CD14-positive monocyte (primary cell): ENCODE measurements around the gene DMAC2. TPM values are rescaled to one million over a fixed set of nuclear protein-coding genes. Genes with fewer than 3 reads are reported as not detected.
"Not testable (repeated sequence)": the region's sequence is repeated elsewhere in the genome, so short reads cannot be mapped to it uniquely, and the experiment has no call there.

ENCODE experiments used
- DNase-seq, 3 donors: peaks; one replicate each; pipeline ENCODE4 v3.0.0-alpha.2; 2011 to 2022
- H2AFZ ChIP-seq: 2 replicates; pipeline ENCODE4 v1.6.0; 2012; ENCODE audit warnings: mild to moderate bottlenecking, low read depth, low read length, inconsistent platforms; ENCODE audit not compliant: insufficient read depth, poor library complexity, severe bottlenecking
- H3K27ac ChIP-seq, 2 donors: 1 replicate in 1 of 2; 2 replicates in 1 of 2; pipeline ENCODE4 v1.5.1; 2012 to 2013; ENCODE audit warnings: low read length in 2 of 2, control low read depth in 1 of 2, inconsistent platforms in 1 of 2, low read depth in 1 of 2, mild to moderate bottlenecking in 1 of 2
- H3K27me3 ChIP-seq, 2 donors: one replicate each; pipeline versions ENCODE4 v1.6.0 to v1.6.1; 2011 to 2013; ENCODE audit warnings: low read length in 2 of 2; ENCODE audit not compliant: control insufficient read depth in 2 of 2, insufficient read depth in 2 of 2
- H3K36me3 ChIP-seq, 2 donors: replicated peaks in 1 of 2; 1 replicate in 1 of 2; 2 replicates in 1 of 2; pipeline versions ENCODE4 v1.5.1 to v1.6.1; 2012 to 2013; ENCODE audit warnings: low read length in 2 of 2, control low read depth in 1 of 2, inconsistent platforms in 1 of 2, mild to moderate bottlenecking in 1 of 2; ENCODE audit not compliant: insufficient read depth in 2 of 2, control insufficient read depth in 1 of 2
- H3K4me1 ChIP-seq, 2 donors: 1 replicate in 1 of 2; 2 replicates in 1 of 2; pipeline versions ENCODE4 v1.5.1 to v1.6.1; 2012 to 2013; ENCODE audit warnings: low read length in 2 of 2, control low read depth in 1 of 2, inconsistent platforms in 1 of 2, mild to moderate bottlenecking in 1 of 2, moderate library complexity in 1 of 2; ENCODE audit not compliant: insufficient read depth in 2 of 2, control insufficient read depth in 1 of 2
- H3K4me2 ChIP-seq: replicated peaks from 2 replicates; pipeline ENCODE3; 2012; ENCODE audit warnings: low read length, moderate library complexity, mild to moderate bottlenecking; ENCODE audit not compliant: poor library complexity, severe bottlenecking; ENCODE audit errors: extremely low read depth
- H3K4me3 ChIP-seq, 3 experiments: fragments of 200-600 bp in 1 of 3; sonication (generic) in 1 of 3; replicated peaks in 1 of 3; 1 replicate in 2 of 3; 2 replicates in 1 of 3; pipeline ENCODE4 v1.5.1; 2011 to 2013; ENCODE audit warnings: low read length in 3 of 3, mild to moderate bottlenecking in 3 of 3, control low read depth in 2 of 3, low read depth in 2 of 3, inconsistent platforms in 1 of 3, moderate library complexity in 1 of 3
- H3K79me2 ChIP-seq: 2 replicates; pipeline ENCODE4 v1.6.0; 2012; ENCODE audit warnings: mild to moderate bottlenecking, control low read depth, inconsistent platforms, low read length, moderate library complexity; ENCODE audit not compliant: insufficient read depth
- H3K9ac ChIP-seq: 2 replicates; pipeline ENCODE4 v1.6.0; 2017; ENCODE audit warnings: low read length, mild to moderate bottlenecking; ENCODE audit not compliant: insufficient read depth, poor library complexity, severe bottlenecking
- H3K9me3 ChIP-seq, 2 donors: replicated peaks in 1 of 2; 1 replicate in 1 of 2; 2 replicates in 1 of 2; pipeline versions ENCODE4 v1.5.1 to v1.6.1; 2012 to 2013; ENCODE audit warnings: low read length in 2 of 2, control low read depth in 1 of 2; ENCODE audit not compliant: control insufficient read depth in 1 of 2, insufficient read depth in 1 of 2
- H4K20me1 ChIP-seq: 2 replicates; pipeline ENCODE4 v1.6.0; 2012; ENCODE audit warnings: mild to moderate bottlenecking, low read length, control low read depth, moderate library complexity; ENCODE audit not compliant: insufficient read depth
- H3K27ac Mint-ChIP-seq, 7 donors: one replicate each; pipeline ENCODE4 v1.8.0; 2020; ENCODE audit warnings: mild to moderate bottlenecking in 7 of 7, mixed read lengths in 7 of 7, moderate library complexity in 6 of 7, inconsistent platforms in 2 of 7
- H3K27me3 Mint-ChIP-seq, 3 donors: one replicate each; pipeline ENCODE4 v1.8.0; 2021 to 2022; ENCODE audit warnings: low read depth in 3 of 3, mild to moderate bottlenecking in 3 of 3, mixed read lengths in 3 of 3, moderate library complexity in 3 of 3, inconsistent platforms in 1 of 3
- H3K36me3 Mint-ChIP-seq, 2 donors: one replicate each; pipeline ENCODE4 v1.8.0; 2020; ENCODE audit warnings: mixed read lengths in 2 of 2, inconsistent platforms in 1 of 2, mild to moderate bottlenecking in 1 of 2
- H3K4me1 Mint-ChIP-seq: one replicate; pipeline ENCODE4 v1.8.0; 2020; ENCODE audit warnings: mild to moderate bottlenecking, mixed read lengths
- H3K4me3 Mint-ChIP-seq, 2 donors: one replicate each; pipeline ENCODE4 v1.8.0; 2020; ENCODE audit warnings: mild to moderate bottlenecking in 2 of 2, mixed read lengths in 2 of 2, moderate library complexity in 1 of 2
- H3K9me3 Mint-ChIP-seq, 7 donors: one replicate each; pipeline ENCODE4 v1.8.0; 2020 to 2022; ENCODE audit warnings: mixed read lengths in 7 of 7, mild to moderate bottlenecking in 6 of 7, moderate library complexity in 6 of 7, inconsistent platforms in 2 of 7
- WGBS: methylation state at CpG from one replicate; pipeline ENCODE4 v1.1.5; 2013; ENCODE audit warnings: missing lambda C conversion rate; ENCODE audit not compliant: insufficient coverage; 5-methylcytosine and 5-hydroxymethylcytosine counted together
- intact Hi-C, 2 donors: fragments of 100-400 bp; cut with micrococcal nuclease; formaldehyde crosslinking; loops; one replicate each; pipeline versions ENCODE4 v1.15.0 to v1.15.1; 2023
- polyA plus RNA-seq, 3 donors: library from polyadenylated mRNA; depleted of rRNA in 1 of 3; unstranded in 2 of 3; stranded (reverse) in 1 of 3; fragments of 300-500 nt in 2 of 3; fragments of >200 nt in 1 of 3; fragmentation: Illumina TruSeq in 2 of 3; gene quantifications; 1 replicate in 2 of 3; 2 replicates in 1 of 3; pipeline ENCODE4 v1.2.3, GENCODE V29; 2012 to 2021
- TF ChIP-seq, protein P1 (sequence below): fragments of 200-600 bp; IDR thresholded peaks from one replicate; pipeline ENCODE4 v1.8.0; 2022; ENCODE audit warnings: antibody characterized with exemption, mild to moderate bottlenecking

Gene DMAC2
- polyA plus RNA-seq, 3 donors, result 33.2 to 48.0 (median 43.8) TPM

DNA sequence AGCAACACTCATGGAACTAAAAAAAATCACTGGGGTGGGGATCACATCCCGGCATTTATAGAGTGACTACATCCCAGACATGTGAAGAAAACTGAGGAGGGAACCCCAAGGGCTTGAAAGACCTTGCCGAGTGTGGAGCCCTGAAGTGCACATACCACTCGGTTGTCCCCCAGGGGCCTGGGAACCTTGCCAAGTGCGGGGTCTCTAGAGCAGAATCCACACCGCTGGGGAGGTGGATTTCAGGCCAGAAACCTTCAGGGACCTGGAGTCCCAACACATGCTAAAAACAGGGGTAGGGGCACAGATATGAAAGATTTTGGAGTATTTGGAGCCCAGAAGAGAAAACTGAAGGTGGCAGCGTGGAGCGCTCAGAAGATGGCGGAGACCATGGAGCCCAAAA, 38.5 kb upstream of the DMAC2 start:
- Histone ChIP-seq H3K9ac (no peak overlapping the region), H3K4me2 (no peak overlapping the region), H3K4me3 (no peak overlapping the region), H3K9me3 (peaks cover 0 to 5% of the 10 kb centered on the region in 2 donors), H3K36me3 (no peaks in the 10 kb centered on the region), H3K79me2 (no peaks in the 10 kb centered on the region), H2AFZ (no peak overlapping the region), H3K27me3 (peaks cover 3 to 5% of the 10 kb centered on the region in 2 donors), H3K4me1 (no peaks in the 10 kb centered on the region), H4K20me1 (no peaks in the 10 kb centered on the region), H3K27ac (no peak overlapping the region)
- Mint-ChIP-seq H3K27ac (no peak overlapping the region), H3K9me3 (peaks cover 0 to 8% (median under 1%) of the 10 kb centered on the region in 7 donors), H3K4me3 (peak overlapping the region in 1 of 2 donors; percentile 4), H3K27me3 (peaks cover 10 to 22% (median 16%) of the 10 kb centered on the region in 3 donors), H3K4me1 (peaks cover 3% of the 10 kb centered on the region), H3K36me3 (no peaks in the 10 kb centered on the region)
- TF ChIP-seq, protein P1, sequence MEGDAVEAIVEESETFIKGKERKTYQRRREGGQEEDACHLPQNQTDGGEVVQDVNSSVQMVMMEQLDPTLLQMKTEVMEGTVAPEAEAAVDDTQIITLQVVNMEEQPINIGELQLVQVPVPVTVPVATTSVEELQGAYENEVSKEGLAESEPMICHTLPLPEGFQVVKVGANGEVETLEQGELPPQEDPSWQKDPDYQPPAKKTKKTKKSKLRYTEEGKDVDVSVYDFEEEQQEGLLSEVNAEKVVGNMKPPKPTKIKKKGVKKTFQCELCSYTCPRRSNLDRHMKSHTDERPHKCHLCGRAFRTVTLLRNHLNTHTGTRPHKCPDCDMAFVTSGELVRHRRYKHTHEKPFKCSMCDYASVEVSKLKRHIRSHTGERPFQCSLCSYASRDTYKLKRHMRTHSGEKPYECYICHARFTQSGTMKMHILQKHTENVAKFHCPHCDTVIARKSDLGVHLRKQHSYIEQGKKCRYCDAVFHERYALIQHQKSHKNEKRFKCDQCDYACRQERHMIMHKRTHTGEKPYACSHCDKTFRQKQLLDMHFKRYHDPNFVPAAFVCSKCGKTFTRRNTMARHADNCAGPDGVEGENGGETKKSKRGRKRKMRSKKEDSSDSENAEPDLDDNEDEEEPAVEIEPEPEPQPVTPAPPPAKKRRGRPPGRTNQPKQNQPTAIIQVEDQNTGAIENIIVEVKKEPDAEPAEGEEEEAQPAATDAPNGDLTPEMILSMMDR, result no peak
- intact Hi-C loops, result no loop called here
- no peak for DNase-seq
- WGBS, result 88% methylated on average over 6 of the region's 8 CpGs

DNA sequence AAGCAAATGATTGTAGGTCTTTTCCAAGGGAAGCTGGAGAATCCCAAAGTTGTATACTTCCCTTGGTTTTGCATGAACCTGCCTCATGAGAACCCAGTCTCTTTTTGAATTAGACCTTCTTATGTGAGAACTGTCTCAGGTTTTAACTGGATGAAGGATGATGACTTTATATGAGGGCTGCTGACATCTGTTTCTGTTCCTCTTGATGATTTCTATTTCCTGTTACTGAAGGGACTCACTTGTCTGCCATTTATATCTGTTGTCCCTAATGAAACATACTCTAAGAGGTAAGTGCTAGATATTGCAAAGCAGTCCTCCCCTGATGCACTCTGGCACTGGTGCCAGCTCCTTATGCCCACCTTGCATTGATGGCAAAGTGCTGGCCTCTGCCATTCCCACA, 36.9 kb upstream of the DMAC2 start:
- no peaks in the 10 kb centered on the region for H4K20me1 ChIP-seq
- no peak overlapping the region for H2AFZ ChIP-seq
- no peak overlapping the region for H3K27ac Mint-ChIP-seq
- DNase-seq, result no peak
- intact Hi-C loops, result no loop called here
- no peaks in the 10 kb centered on the region for H3K36me3 ChIP-seq
- TF ChIP-seq, protein P1, result no peak
- H3K4me2 ChIP-seq, result no peak overlapping the region
- peaks cover 8 to 22% (median 16%) of the 10 kb centered on the region in 3 donors for H3K27me3 Mint-ChIP-seq
- H3K36me3 Mint-ChIP-seq, result no peaks in the 10 kb centered on the region
- H3K4me1 Mint-ChIP-seq, result peaks cover 3% of the 10 kb centered on the region
- H3K9me3 ChIP-seq, result peaks cover 0 to 6% of the 10 kb centered on the region in 2 donors
- no peak overlapping the region for H3K4me3 ChIP-seq
- no peak overlapping the region for H3K4me3 Mint-ChIP-seq
- H3K27ac ChIP-seq, result no peak overlapping the region
- peaks cover 0 to 14% (median 6%) of the 10 kb centered on the region in 7 donors for H3K9me3 Mint-ChIP-seq
- no peaks in the 10 kb centered on the region for H3K4me1 ChIP-seq
- peaks cover 11 to 15% of the 10 kb centered on the region in 2 donors for H3K27me3 ChIP-seq
- no peaks in the 10 kb centered on the region for H3K79me2 ChIP-seq
- no peak overlapping the region for H3K9ac ChIP-seq

- H3K79me2 ChIP-seq, H3K36me3 Mint-ChIP-seq, intact Hi-C loops, H3K9me3 ChIP-seq, H4K20me1 ChIP-seq, H3K9me3 Mint-ChIP-seq, H3K36me3 ChIP-seq: not testable (repeated sequence)
- H3K27ac ChIP-seq, result peak overlapping the region in 1 of 2 donors; percentile 60
- peak overlapping the region in 2 of 3 experiments; percentile 20 to 46 for H3K4me3 ChIP-seq
- H3K4me1 Mint-ChIP-seq, result peaks cover 14% of the 10 kb centered on the region
- peak overlapping the region; percentile 27 for H2AFZ ChIP-seq
- H3K27me3 Mint-ChIP-seq, result peaks cover 5 to 31% (median 11%) of the 10 kb centered on the region in 3 donors
- H3K4me1 ChIP-seq, result peaks cover 9 to 12% of the 10 kb centered on the region in 2 donors
- peaks cover 26 to 30% of the 10 kb centered on the region in 2 donors for H3K27me3 ChIP-seq
- peak overlapping the region; percentile 43 for H3K4me2 ChIP-seq
- peak overlapping the region; percentile 3 to 87 (median 79) for H3K27ac Mint-ChIP-seq
- WGBS, result 60% methylated on average over 3 of the region's 22 CpGs
- H3K9ac ChIP-seq, result peak overlapping the region; percentile 16
- peak; percentile 34 to 46 (median 42) for DNase-seq
- peak overlapping the region; percentile 53 to 88 for H3K4me3 Mint-ChIP-seq
These were observed 23.8 kb upstream of the DMAC2 start for GRCh38 chr19:41463257-41464256.
